ENCODE measurements around the gene NFE2L2. TPM values are rescaled to one million over a fixed set of nuclear protein-coding genes. Genes with fewer than 3 reads are reported as not detected.
A peak's percentile ranks its signal among the peaks of the same experiment; 100 is the strongest.

Gene NFE2L2
- total RNA-seq, 3 donors from 2014 or later (not counting 1 experiment from before 2014, with no cell fraction given), result 76.0 to 99.8 (median 84.6) TPM

GRCh38 chr2:177246000-177246399 is 18.5 kb downstream of the NFE2L2 start:
- no peak overlapping the region for H3K4me3 ChIP-seq (ENCODE audit: low read length)
- intact Hi-C loops (cut with micrococcal nuclease), result no loop called here
- peaks cover 74 to 78% of the 10 kb centered on the region in 2 donors for H3K4me1 Mint-ChIP-seq

GRCh38 chr2:177245010-177245422 is 19.5 kb downstream of the NFE2L2 start:
- H3K9me3 ChIP-seq (ENCODE audit: control insufficient read depth, insufficient read depth, low read length), result no peaks in the 10 kb centered on the region
- Mint-ChIP-seq H3K27me3 (ENCODE audit: low read depth in 2 of 2) (no peaks in the 10 kb centered on the region), H3K4me1 (peaks cover 74 to 78% of the 10 kb centered on the region in 2 donors), H3K4me3 (no peak overlapping the region), H3K9me3 (no peaks in the 10 kb centered on the region), H3K27ac (peak overlapping the region; percentile 82 to 99), H3K36me3 (no peaks in the 10 kb centered on the region)
- no peak overlapping the region for H3K27ac ChIP-seq (ENCODE audit: low read length)
- H3K36me3 ChIP-seq (ENCODE audit: control insufficient read depth, insufficient read depth, low read length), result no peaks in the 10 kb centered on the region
- no peak for TF ChIP-seq CTCF (IDR thresholded peaks at IDR 0.05)
- H3K4me1 ChIP-seq (ENCODE audit: control insufficient read depth, insufficient read depth, low read length), result peaks cover 44% of the 10 kb centered on the region
- H3K27me3 ChIP-seq (ENCODE audit: control insufficient read depth, insufficient read depth, low read length), result no peaks in the 10 kb centered on the region
- WGBS (ENCODE audit: insufficient coverage), result 89% methylated on average over 4 of the region's 4 CpGs
- no peak overlapping the region for H3K4me3 ChIP-seq (ENCODE audit: low read length)
- ATAC-seq (no peak), DNase-seq (no peak)
- intact Hi-C loops (cut with micrococcal nuclease), result no loop called here

More at GRCh38 chr2:177246000-177246399, 18.5 kb downstream of the NFE2L2 start:
- H3K36me3 Mint-ChIP-seq, result no peaks in the 10 kb centered on the region
- no peak overlapping the region for H3K4me3 Mint-ChIP-seq
- H3K9me3 Mint-ChIP-seq, result no peaks in the 10 kb centered on the region
- Histone ChIP-seq H3K9me3 (ENCODE audit: control insufficient read depth, insufficient read depth, low read length) (no peaks in the 10 kb centered on the region), H3K27me3 (ENCODE audit: control insufficient read depth, insufficient read depth, low read length) (no peaks in the 10 kb centered on the region), H3K4me1 (ENCODE audit: control insufficient read depth, insufficient read depth, low read length) (peaks cover 43% of the 10 kb centered on the region), H3K36me3 (ENCODE audit: control insufficient read depth, insufficient read depth, low read length) (no peaks in the 10 kb centered on the region), H3K27ac (ENCODE audit: low read length) (no peak overlapping the region)
- DNase-seq (no peak), ATAC-seq (no peak)
- no peak for TF ChIP-seq CTCF (IDR thresholded peaks at IDR 0.05)
- peak overlapping the region; percentile 82 to 99 for H3K27ac Mint-ChIP-seq
- no peaks in the 10 kb centered on the region for H3K27me3 Mint-ChIP-seq (ENCODE audit: low read depth in 2 of 2)
- WGBS (ENCODE audit: insufficient coverage), result 74% methylated on average over 3 of the region's 3 CpGs

- DNase-seq, result no peak
- peak overlapping the region; percentile 82 to 99 for H3K27ac Mint-ChIP-seq
- no peaks in the 10 kb centered on the region for H3K36me3 Mint-ChIP-seq
- Histone ChIP-seq H3K27me3 (ENCODE audit: control insufficient read depth, insufficient read depth, low read length) (no peaks in the 10 kb centered on the region), H3K4me3 (ENCODE audit: low read length) (no peak overlapping the region), H3K9me3 (ENCODE audit: control insufficient read depth, insufficient read depth, low read length) (no peaks in the 10 kb centered on the region), H3K4me1 (ENCODE audit: control insufficient read depth, insufficient read depth, low read length) (peaks cover 49% of the 10 kb centered on the region), H3K36me3 (ENCODE audit: control insufficient read depth, insufficient read depth, low read length) (no peaks in the 10 kb centered on the region), H3K27ac (ENCODE audit: low read length) (no peak overlapping the region)
- H3K4me3 Mint-ChIP-seq, result no peak overlapping the region
- no peaks in the 10 kb centered on the region for H3K27me3 Mint-ChIP-seq (ENCODE audit: low read depth in 2 of 2)
- H3K4me1 Mint-ChIP-seq, result peaks cover 78 to 83% of the 10 kb centered on the region in 2 donors
- no peak for ATAC-seq
- TF ChIP-seq CTCF (IDR thresholded peaks at IDR 0.05), result no peak
- WGBS (ENCODE audit: insufficient coverage), result 97% methylated on average over 5 of the region's 6 CpGs
- H3K9me3 Mint-ChIP-seq, result no peaks in the 10 kb centered on the region
- intact Hi-C loops (cut with micrococcal nuclease), result no loop called here
Observed at GRCh38 chr2:177244244-177244771, 20.2 kb downstream of the NFE2L2 start.

GRCh38 chr2:177243476-177243875 is 21.1 kb downstream of the NFE2L2 start:
- Histone ChIP-seq H3K27me3 (ENCODE audit: control insufficient read depth, insufficient read depth, low read length) (no peaks in the 10 kb centered on the region), H3K4me3 (ENCODE audit: low read length) (no peak overlapping the region), H3K4me1 (ENCODE audit: control insufficient read depth, insufficient read depth, low read length) (peaks cover 47% of the 10 kb centered on the region), H3K36me3 (ENCODE audit: control insufficient read depth, insufficient read depth, low read length) (no peaks in the 10 kb centered on the region), H3K27ac (ENCODE audit: low read length) (no peak overlapping the region), H3K9me3 (ENCODE audit: control insufficient read depth, insufficient read depth, low read length) (no peaks in the 10 kb centered on the region)
- no peaks in the 10 kb centered on the region for H3K9me3 Mint-ChIP-seq
- intact Hi-C loops (cut with micrococcal nuclease), result no loop called here
- H3K27ac Mint-ChIP-seq, result peak overlapping the region; percentile 91 to 93
- H3K27me3 Mint-ChIP-seq (ENCODE audit: low read depth in 2 of 2), result no peaks in the 10 kb centered on the region
- H3K4me1 Mint-ChIP-seq, result peaks cover 82 to 83% of the 10 kb centered on the region in 2 donors
- ATAC-seq (no peak), DNase-seq (no peak)
- no peaks in the 10 kb centered on the region for H3K36me3 Mint-ChIP-seq
- no peak overlapping the region for H3K4me3 Mint-ChIP-seq
- no peak for TF ChIP-seq CTCF (IDR thresholded peaks at IDR 0.05)
